Measurements from ENCODE around the gene B3GNT9.

DNA sequence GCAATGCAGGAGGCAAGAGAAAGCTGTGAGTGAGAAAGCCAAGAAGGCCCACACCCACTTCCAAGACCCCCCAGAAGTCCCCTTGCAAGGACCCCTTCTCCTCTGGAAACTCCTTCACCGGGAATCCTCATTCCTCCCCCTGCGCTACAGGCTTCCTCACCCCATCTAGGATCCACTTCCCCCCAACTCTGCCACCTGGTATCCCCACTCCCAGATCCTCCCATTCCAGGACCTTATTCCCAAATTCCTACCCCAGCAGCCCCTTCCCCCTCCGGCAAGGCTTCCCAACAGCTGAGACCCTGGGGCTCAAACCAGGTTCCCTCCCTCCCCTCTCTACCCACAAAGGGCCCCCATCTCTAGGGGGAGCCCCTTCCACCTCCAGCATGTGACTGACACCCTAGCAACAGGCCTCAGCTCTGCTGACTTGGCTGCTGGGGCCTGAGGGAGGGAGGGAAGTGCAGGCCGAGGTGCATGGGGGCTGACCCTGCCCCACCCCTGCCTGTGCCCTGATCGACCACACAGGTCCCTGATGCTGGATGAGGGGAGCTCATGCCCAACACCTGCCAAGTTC lies 15.9 kb upstream of the B3GNT9 start:
- TF ChIP-seq, protein P1, sequence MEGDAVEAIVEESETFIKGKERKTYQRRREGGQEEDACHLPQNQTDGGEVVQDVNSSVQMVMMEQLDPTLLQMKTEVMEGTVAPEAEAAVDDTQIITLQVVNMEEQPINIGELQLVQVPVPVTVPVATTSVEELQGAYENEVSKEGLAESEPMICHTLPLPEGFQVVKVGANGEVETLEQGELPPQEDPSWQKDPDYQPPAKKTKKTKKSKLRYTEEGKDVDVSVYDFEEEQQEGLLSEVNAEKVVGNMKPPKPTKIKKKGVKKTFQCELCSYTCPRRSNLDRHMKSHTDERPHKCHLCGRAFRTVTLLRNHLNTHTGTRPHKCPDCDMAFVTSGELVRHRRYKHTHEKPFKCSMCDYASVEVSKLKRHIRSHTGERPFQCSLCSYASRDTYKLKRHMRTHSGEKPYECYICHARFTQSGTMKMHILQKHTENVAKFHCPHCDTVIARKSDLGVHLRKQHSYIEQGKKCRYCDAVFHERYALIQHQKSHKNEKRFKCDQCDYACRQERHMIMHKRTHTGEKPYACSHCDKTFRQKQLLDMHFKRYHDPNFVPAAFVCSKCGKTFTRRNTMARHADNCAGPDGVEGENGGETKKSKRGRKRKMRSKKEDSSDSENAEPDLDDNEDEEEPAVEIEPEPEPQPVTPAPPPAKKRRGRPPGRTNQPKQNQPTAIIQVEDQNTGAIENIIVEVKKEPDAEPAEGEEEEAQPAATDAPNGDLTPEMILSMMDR (conservative IDR thresholded peaks at IDR 0.05 in 1 of 2, IDR thresholded peaks at IDR 0.05 in 1 of 2; ENCODE audit: extremely low read depth in 1 of 2, insufficient read depth in 1 of 2, low read depth in 1 of 2, low read length in 2 of 2): no peak
- TF ChIP-seq EZH2 (IDR thresholded peaks at IDR 0.05; ENCODE audit: borderline replicate concordance, low read length): no peak

All from mammary epithelial cell (primary cell).